GM10248 (cell line): ENCODE data around the gene PHF2.

Experiments
- CTCF ChIA-PET: fragments of 300-600 bp; sonication (Branson Sonifier 250); formaldehyde crosslinking; extraction: SDS; loops from one replicate; lab custom pipeline; 2021; ENCODE audit warnings: antibody characterized with exemption; lab: Yijun Ruan, JAX
- POLR2A ChIA-PET: fragments of 350-650 bp; sonication (Branson Sonifier 250); formaldehyde crosslinking; extraction: SDS; loops from one replicate; lab custom pipeline; 2020; ENCODE audit warnings: antibody characterized with exemption; lab: Yijun Ruan, JAX
- DNase-seq: peaks from one replicate; pipeline ENCODE4 v3.0.0; 2012; ENCODE audit errors: extremely low spot score
- CTCF ChIP-seq: IDR thresholded peaks from 2 replicates; pipeline ENCODE4 v1.5.1; 2012; ENCODE audit warnings: mild to moderate bottlenecking, low read depth; ENCODE audit errors: extremely low read depth, missing control alignments, control extremely low read depth

PHF2 gene

GRCh38 chr9:93576258-93577077, at the start of gene PHF2:
Gene PHF2 (plus strand): TSS chr9:93576584. CDS start chr9:93576774, 190 bp downstream.
- peak; percentile 64 for DNase-seq
- CTCF ChIA-PET = interaction anchor here (1.0 to 3.0 kb wide), 2 partner anchors 10 kb away, joined by 3 to 24 read pairs; no protein-coding TSS in a partner anchor
- no peak for TF ChIP-seq CTCF
- POLR2A ChIA-PET = interaction anchor here (0.9 kb wide), 1 partner anchor 10 kb away, joined by 3 read pairs; no protein-coding TSS in a partner anchor

GRCh38 chr9:93531374-93531773, 45.0 kb upstream of the PHF2 start:
- ChIA-PET CTCF (interaction anchor here (1.2 kb wide), 1 partner anchor 35 kb away, joined by 4 read pairs; no protein-coding TSS in a partner anchor), POLR2A (no interaction called here)
- TF ChIP-seq CTCF = no peak
- no peak for DNase-seq

GRCh38 chr9:93532141-93532540, 44.2 kb upstream of the PHF2 start:
- DNase-seq = no peak
- no peak for TF ChIP-seq CTCF
- POLR2A ChIA-PET = no interaction called here
- CTCF ChIA-PET = interaction anchor here (1.5 kb wide), 1 partner anchor 9 kb away, joined by 4 read pairs; no protein-coding TSS in a partner anchor

GRCh38 chr9:93533863-93534262, 42.5 kb upstream of the PHF2 start:
- ChIA-PET CTCF (interaction anchor here (0.9 kb wide), 1 partner anchor 15 kb away, joined by 4 read pairs; no protein-coding TSS in a partner anchor), POLR2A (no interaction called here)
- no peak for DNase-seq
- TF ChIP-seq CTCF = no peak

- no peak for DNase-seq
- ChIA-PET POLR2A (no interaction called here), CTCF (interaction anchor here (1.1 to 3.1 kb wide), 4 partner anchors 9 to 30 kb away, joined by 3 to 10 read pairs (median 6); no protein-coding TSS in a partner anchor)
- TF ChIP-seq CTCF = no peak
Measured at GRCh38 chr9:93536167-93536566, 40.2 kb upstream of the PHF2 start.

GRCh38 chr9:93536874-93537273, 39.5 kb upstream of the PHF2 start:
- TF ChIP-seq CTCF = peak; percentile 12
- POLR2A ChIA-PET = no interaction called here
- DNase-seq = no peak
- CTCF ChIA-PET = interaction anchor here (1.2 to 3.1 kb wide), 3 partner anchors 10 to 29 kb away, joined by 3 to 10 read pairs (median 4); no protein-coding TSS in a partner anchor
